ENCODE results near the gene ADARB2.

ADARB2 gene

GRCh38 chr10:1560535-1561192 lies 176.7 kb downstream of the ADARB2 start:
- no peak for DNase-seq

- DNase-seq, result no peak
These were observed 177.6 kb downstream of the ADARB2 start for GRCh38 chr10:1559761-1560160.

- DNase-seq, result no peak
These were observed 178.0 kb downstream of the ADARB2 start for GRCh38 chr10:1559311-1559710.

GRCh38 chr10:1558906-1559305 lies 178.4 kb downstream of the ADARB2 start:
- DNase-seq, result no peak

GRCh38 chr10:1557081-1557480 lies 180.2 kb downstream of the ADARB2 start:
- DNase-seq, result no peak

GRCh38 chr10:1556496-1556895 lies 180.8 kb downstream of the ADARB2 start:
- no peak for DNase-seq

- no peak for DNase-seq
These were observed 183.4 kb downstream of the ADARB2 start for GRCh38 chr10:1553951-1554350.

GRCh38 chr10:1552881-1553670 lies 184.2 kb downstream of the ADARB2 start:
- DNase-seq, result no peak

GRCh38 chr10:1552406-1552805 lies 184.9 kb downstream of the ADARB2 start:
- no peak for DNase-seq

GRCh38 chr10:1551636-1552338 lies 185.5 kb downstream of the ADARB2 start:
- DNase-seq, result no peak

GRCh38 chr10:1550616-1551015 lies 186.7 kb downstream of the ADARB2 start:
- DNase-seq, result no peak

GRCh38 chr10:1550291-1550595 lies 187.1 kb downstream of the ADARB2 start:
- no peak for DNase-seq

- no peak for DNase-seq
These were observed 187.6 kb downstream of the ADARB2 start for GRCh38 chr10:1549591-1550290.

- no peak for DNase-seq
These were observed 188.7 kb downstream of the ADARB2 start for GRCh38 chr10:1548596-1548995.

- no peak for DNase-seq
These were observed 189.2 kb downstream of the ADARB2 start for GRCh38 chr10:1548146-1548545.

GRCh38 chr10:1546431-1547110 lies 190.8 kb downstream of the ADARB2 start:
- no peak for DNase-seq

GRCh38 chr10:1545524-1545923 lies 191.8 kb downstream of the ADARB2 start:
- DNase-seq, result no peak

GRCh38 chr10:1544929-1545328 lies 192.4 kb downstream of the ADARB2 start:
- no peak for DNase-seq

GRCh38 chr10:1544209-1544673 lies 193.1 kb downstream of the ADARB2 start:
- no peak for DNase-seq

GRCh38 chr10:1543596-1543995 lies 193.7 kb downstream of the ADARB2 start:
- DNase-seq, result no peak

GRCh38 chr10:1542941-1543340 lies 194.4 kb downstream of the ADARB2 start:
- no peak for DNase-seq

- no peak for DNase-seq
These were observed 197.2 kb downstream of the ADARB2 start for GRCh38 chr10:1540144-1540543.

- no peak for DNase-seq
These were observed 198.1 kb downstream of the ADARB2 start for GRCh38 chr10:1539216-1539615.
